SK-N-SH (cell line): ENCODE measurements around the gene FTSJ1. TPM values are rescaled to one million over a fixed set of nuclear protein-coding genes. Genes with fewer than 3 reads are reported as not detected.

Experiments
- CTCF ChIA-PET: fragments of 300-600, 350-600 bp; formaldehyde crosslinking; extraction: SDS; loops from one replicate; lab custom pipeline; 2021; lab: Yijun Ruan, JAX
- POLR2A ChIA-PET: fragments of 350-600 bp; sonication (Branson Sonifier 250); formaldehyde crosslinking; extraction: SDS; loops from one replicate; lab custom pipeline; 2020; ENCODE audit warnings: antibody characterized with exemption, inconsistent platforms; lab: Yijun Ruan, JAX
- DNase-seq: peaks from one replicate; pipeline ENCODE4 v3.0.0; 2012
- H2AFZ ChIP-seq: fragments of 200-600 bp; sonication (generic); 2 replicates; pipeline ENCODE4 v1.8.1; 2016; ENCODE audit warnings: antibody characterized with exemption, mild to moderate bottlenecking, low read depth
- H3F3A ChIP-seq: fragments of 200-600 bp; sonication (generic); replicated peaks from 2 replicates; pipeline ENCODE3; 2016; ENCODE audit warnings: antibody characterized with exemption, mild to moderate bottlenecking; ENCODE audit not compliant: insufficient read depth
- H3K27ac ChIP-seq, 2 experiments: fragments of 200-500 bp in 1 of 2; fragments of 200-600 bp in 1 of 2; sonication (Bioruptor generic) in 1 of 2; sonication (generic), shearing (Covaris generic) in 1 of 2; 2 replicates each; pipeline versions ENCODE4 v1.5.1 to v1.6.1; 2014 to 2016; ENCODE audit warnings: low read depth in 2 of 2, inconsistent platforms in 1 of 2, low read length in 1 of 2, mild to moderate bottlenecking in 1 of 2, mixed read lengths in 1 of 2
- H3K27me3 ChIP-seq: fragments of 200-600 bp; sonication (generic), shearing (Covaris generic); 2 replicates; pipeline ENCODE4 v1.6.1; 2016; ENCODE audit warnings: mixed run types; ENCODE audit not compliant: insufficient read depth
- H3K36me3 ChIP-seq, 2 experiments: fragments of 200-500 bp in 1 of 2; fragments of 200-600 bp in 1 of 2; sonication (Bioruptor generic) in 1 of 2; sonication (generic) in 1 of 2; replicated peaks in 1 of 2; 2 replicates each; pipeline versions ENCODE3 to v1.5.1; 2014 to 2016; ENCODE audit warnings: low read length in 1 of 2, mild to moderate bottlenecking in 1 of 2; ENCODE audit not compliant: insufficient read depth in 2 of 2, control insufficient read depth in 1 of 2
- H3K4me1 ChIP-seq, 2 experiments: fragments of 200-500 bp in 1 of 2; fragments of 200-600 bp in 1 of 2; sonication (Bioruptor generic) in 1 of 2; sonication (generic), shearing (Covaris generic) in 1 of 2; 2 replicates each; pipeline versions ENCODE4 v1.5.1 to v1.6.1; 2014 to 2016; ENCODE audit warnings: low read depth in 1 of 2, low read length in 1 of 2, mixed run types in 1 of 2; ENCODE audit not compliant: insufficient read depth in 2 of 2, control insufficient read depth in 1 of 2
- H3K4me2 ChIP-seq: fragments of 200-600 bp; sonication (generic), shearing (Covaris generic); 2 replicates; pipeline ENCODE4 v1.6.1; 2017; ENCODE audit warnings: mixed run types
- H3K4me3 ChIP-seq, 2 experiments: fragments of 200-500 bp in 1 of 2; fragments of 200-600 bp in 1 of 2; sonication (Bioruptor generic) in 1 of 2; sonication (generic), shearing (Covaris generic) in 1 of 2; 2 replicates each; pipeline versions ENCODE4 v1.5.1 to v1.8.1; 2014 to 2016; ENCODE audit warnings: low read depth in 2 of 2, inconsistent platforms in 1 of 2, low read length in 1 of 2, mild to moderate bottlenecking in 1 of 2, mixed read lengths in 1 of 2, moderate library complexity in 1 of 2
- H3K79me2 ChIP-seq: fragments of 200-600 bp; sonication (generic); 2 replicates; pipeline ENCODE4 v1.8.1; 2017; ENCODE audit warnings: mild to moderate bottlenecking; ENCODE audit not compliant: insufficient read depth
- H3K9ac ChIP-seq: fragments of 200-600 bp; sonication (generic); 2 replicates; pipeline ENCODE4 v1.6.1; 2017; ENCODE audit warnings: mixed run types
- H3K9me2 ChIP-seq: fragments of 200-600 bp; sonication (generic); 2 replicates; pipeline ENCODE4 v1.6.1; 2017; ENCODE audit warnings: mixed run types
- H3K9me3 ChIP-seq: fragments of 200-600 bp; sonication (generic); 2 replicates; pipeline ENCODE4 v1.6.1; 2017; ENCODE audit warnings: mixed run types, mild to moderate bottlenecking, moderate library complexity
- H4K20me1 ChIP-seq: fragments of 200-600 bp; sonication (generic); 2 replicates; pipeline ENCODE4 v1.6.1; 2017; ENCODE audit warnings: mild to moderate bottlenecking, mixed run types; ENCODE audit not compliant: insufficient read depth
- CHD2 ChIP-seq: fragments of 150-350 bp; IDR thresholded peaks from 2 replicates; pipeline ENCODE4 v1.6.1; 2018; ENCODE audit warnings: low read length; ENCODE audit not compliant: partially characterized antibody
- ELF1 ChIP-seq: IDR thresholded peaks from 2 replicates; pipeline ENCODE4 v1.4.0; 2012
- EP300 ChIP-seq, 2 experiments: IDR thresholded peaks; 2 replicates each; pipeline versions ENCODE4 v1.4.0 to v1.6.1; 2012; ENCODE audit warnings: borderline replicate concordance in 1 of 2, low read depth in 1 of 2, low read length in 1 of 2
- EZH2phosphoT487 ChIP-seq: fragments of 200-600 bp; sonication (generic); IDR thresholded peaks from 2 replicates; pipeline ENCODE4 v1.6.1; 2017; ENCODE audit warnings: low read depth, mixed run types, mild to moderate bottlenecking, antibody characterized with exemption, moderate library complexity, borderline replicate concordance
- FOXM1 ChIP-seq: IDR thresholded peaks from 2 replicates; pipeline ENCODE4 v1.4.0; 2012; ENCODE audit warnings: low read depth, mild to moderate bottlenecking
- GABPA ChIP-seq: IDR thresholded peaks from 2 replicates; pipeline ENCODE4 v1.4.0; 2012; ENCODE audit warnings: low read depth, mild to moderate bottlenecking
- MAX ChIP-seq: IDR thresholded peaks from 2 replicates; pipeline ENCODE4 v1.4.0; 2012; ENCODE audit warnings: low read depth
- NRF1 ChIP-seq: IDR thresholded peaks from 2 replicates; pipeline ENCODE4 v1.6.1; 2012; ENCODE audit warnings: low read depth, mild to moderate bottlenecking, low read length
- POLR2AphosphoS5 ChIP-seq: IDR thresholded peaks from 2 replicates; pipeline ENCODE4 v1.6.1; 2012; ENCODE audit warnings: low read depth, low read length
- RAD21 ChIP-seq: IDR thresholded peaks from 2 replicates; pipeline ENCODE4 v1.6.1; 2012; ENCODE audit warnings: mild to moderate bottlenecking, low read length
- RFX5 ChIP-seq: IDR thresholded peaks from 2 replicates; pipeline ENCODE4 v1.6.1; 2012; ENCODE audit warnings: mild to moderate bottlenecking, improper control_type of control experiment, low read length
- TAF1 ChIP-seq: IDR thresholded peaks from 2 replicates; pipeline ENCODE4 v1.6.1; 2012; ENCODE audit warnings: low read depth, mild to moderate bottlenecking, low read length, moderate library complexity, borderline replicate concordance
- TCF12 ChIP-seq: IDR thresholded peaks from 2 replicates; pipeline ENCODE4 v1.4.0; 2012
- TEAD4 ChIP-seq: IDR thresholded peaks from 2 replicates; pipeline ENCODE4 v1.4.0; 2012; ENCODE audit warnings: mild to moderate bottlenecking, borderline replicate concordance; ENCODE audit not compliant: insufficient read depth
- WGBS: methylation state at CpG from one replicate; pipeline ENCODE4 v1.1.6; 2017; ENCODE audit warnings: low lambda C conversion rate; 5-methylcytosine and 5-hydroxymethylcytosine counted together
- polyA plus RNA-seq, 3 experiments: library from polyadenylated mRNA; depleted of rRNA; stranded (reverse); fragments of >200 nt; gene quantifications; 2 replicates each; pipeline ENCODE4 v1.2.3, GENCODE V29; 2012
- TF ChIP-seq, protein P1 (sequence below): fragments of 200-600 bp; sonication (generic); IDR thresholded peaks from 2 replicates; pipeline ENCODE4 v1.6.1; 2017; ENCODE audit warnings: antibody characterized with exemption, mild to moderate bottlenecking, moderate library complexity
- TF ChIP-seq, protein P2 (sequence below): IDR thresholded peaks from 2 replicates; pipeline ENCODE4 v1.4.0; 2012; ENCODE audit warnings: low read depth, borderline replicate concordance
- TF ChIP-seq, protein P3 (sequence below): IDR thresholded peaks from 2 replicates; pipeline ENCODE4 v1.4.0; 2012; ENCODE audit warnings: low read depth, borderline replicate concordance

Gene FTSJ1
- polyA plus RNA-seq, 1 of the 3 experiments (the other 2 are of a cell fraction) = 34.1 TPM

DNA sequence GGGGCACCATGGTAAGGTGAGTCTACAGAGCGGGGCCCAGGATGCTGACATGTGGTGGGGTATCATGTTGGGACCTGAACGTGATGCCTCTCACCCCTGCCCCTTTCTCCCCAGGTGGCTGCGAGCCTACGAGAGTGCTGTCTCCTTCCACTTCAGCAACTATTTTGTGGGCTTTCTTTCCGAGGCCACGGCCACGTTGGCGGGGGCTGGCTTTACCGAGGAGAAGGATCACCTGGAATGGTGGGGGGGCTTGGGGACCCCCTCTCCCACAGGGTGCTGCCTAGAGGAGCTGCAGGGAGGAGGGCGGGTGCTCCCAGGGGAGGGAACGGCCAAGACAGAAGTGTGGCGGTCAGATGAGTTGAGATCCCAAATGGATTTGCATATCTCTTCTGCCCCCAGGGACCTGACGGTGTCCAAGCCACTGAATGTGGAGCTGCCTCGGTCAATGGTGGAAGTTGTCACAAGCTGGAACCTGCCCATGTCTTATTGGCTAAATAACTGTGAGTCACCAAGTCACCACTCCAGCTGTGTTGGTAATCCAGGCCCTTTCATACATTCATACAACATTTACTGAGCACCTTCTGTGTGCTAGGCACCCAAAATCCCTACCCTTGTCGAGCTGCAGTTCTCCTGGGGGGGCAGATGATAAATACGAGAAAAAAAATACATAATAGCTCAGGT lies 38.3 kb downstream of the FTSJ1 start:
- no peaks in the 10 kb centered on the region for H3K79me2 ChIP-seq
- no peaks in the 10 kb centered on the region for H3K9me2 ChIP-seq
- no peaks in the 10 kb centered on the region for H3K36me3 ChIP-seq
- DNase-seq = no peak
- no peak overlapping the region for H3K9ac ChIP-seq
- POLR2A ChIA-PET = no interaction called here
- 44% methylated on average over 15 of the region's 16 CpGs for WGBS
- CTCF ChIA-PET = interaction anchor here (0.8 kb wide), 1 partner anchor 439 kb away, joined by 3 read pairs; no protein-coding TSS in a partner anchor
- H3F3A ChIP-seq = no peaks in the 10 kb centered on the region
- H3K9me3 ChIP-seq = no peaks in the 10 kb centered on the region
- H3K27ac ChIP-seq = peak overlapping the region in 1 of 2 experiments; percentile 43; a peak in 2 of 4 replicates
- H2AFZ ChIP-seq = no peak overlapping the region
- no peak overlapping the region for H3K4me3 ChIP-seq
- TF ChIP-seq, protein P1, sequence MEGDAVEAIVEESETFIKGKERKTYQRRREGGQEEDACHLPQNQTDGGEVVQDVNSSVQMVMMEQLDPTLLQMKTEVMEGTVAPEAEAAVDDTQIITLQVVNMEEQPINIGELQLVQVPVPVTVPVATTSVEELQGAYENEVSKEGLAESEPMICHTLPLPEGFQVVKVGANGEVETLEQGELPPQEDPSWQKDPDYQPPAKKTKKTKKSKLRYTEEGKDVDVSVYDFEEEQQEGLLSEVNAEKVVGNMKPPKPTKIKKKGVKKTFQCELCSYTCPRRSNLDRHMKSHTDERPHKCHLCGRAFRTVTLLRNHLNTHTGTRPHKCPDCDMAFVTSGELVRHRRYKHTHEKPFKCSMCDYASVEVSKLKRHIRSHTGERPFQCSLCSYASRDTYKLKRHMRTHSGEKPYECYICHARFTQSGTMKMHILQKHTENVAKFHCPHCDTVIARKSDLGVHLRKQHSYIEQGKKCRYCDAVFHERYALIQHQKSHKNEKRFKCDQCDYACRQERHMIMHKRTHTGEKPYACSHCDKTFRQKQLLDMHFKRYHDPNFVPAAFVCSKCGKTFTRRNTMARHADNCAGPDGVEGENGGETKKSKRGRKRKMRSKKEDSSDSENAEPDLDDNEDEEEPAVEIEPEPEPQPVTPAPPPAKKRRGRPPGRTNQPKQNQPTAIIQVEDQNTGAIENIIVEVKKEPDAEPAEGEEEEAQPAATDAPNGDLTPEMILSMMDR = no peak
- TF ChIP-seq NRF1 (no peak), CHD2 (no peak), TCF12 (no peak), EZH2phosphoT487 (no peak), TEAD4 (no peak), RFX5 (no peak), FOXM1 (no peak), ELF1 (no peak), MAX (no peak), EP300 (IDR thresholded peaks at IDR 0.05; ENCODE audit: borderline replicate concordance in 1 of 2, low read depth in 1 of 2, low read length in 1 of 2) (no peak), RAD21 (no peak), TAF1 (no peak), GABPA (no peak), POLR2AphosphoS5 (no peak)
- TF ChIP-seq, protein P2, sequence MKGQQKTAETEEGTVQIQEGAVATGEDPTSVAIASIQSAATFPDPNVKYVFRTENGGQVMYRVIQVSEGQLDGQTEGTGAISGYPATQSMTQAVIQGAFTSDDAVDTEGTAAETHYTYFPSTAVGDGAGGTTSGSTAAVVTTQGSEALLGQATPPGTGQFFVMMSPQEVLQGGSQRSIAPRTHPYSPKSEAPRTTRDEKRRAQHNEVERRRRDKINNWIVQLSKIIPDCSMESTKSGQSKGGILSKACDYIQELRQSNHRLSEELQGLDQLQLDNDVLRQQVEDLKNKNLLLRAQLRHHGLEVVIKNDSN = no peak
- TF ChIP-seq, protein P3, sequence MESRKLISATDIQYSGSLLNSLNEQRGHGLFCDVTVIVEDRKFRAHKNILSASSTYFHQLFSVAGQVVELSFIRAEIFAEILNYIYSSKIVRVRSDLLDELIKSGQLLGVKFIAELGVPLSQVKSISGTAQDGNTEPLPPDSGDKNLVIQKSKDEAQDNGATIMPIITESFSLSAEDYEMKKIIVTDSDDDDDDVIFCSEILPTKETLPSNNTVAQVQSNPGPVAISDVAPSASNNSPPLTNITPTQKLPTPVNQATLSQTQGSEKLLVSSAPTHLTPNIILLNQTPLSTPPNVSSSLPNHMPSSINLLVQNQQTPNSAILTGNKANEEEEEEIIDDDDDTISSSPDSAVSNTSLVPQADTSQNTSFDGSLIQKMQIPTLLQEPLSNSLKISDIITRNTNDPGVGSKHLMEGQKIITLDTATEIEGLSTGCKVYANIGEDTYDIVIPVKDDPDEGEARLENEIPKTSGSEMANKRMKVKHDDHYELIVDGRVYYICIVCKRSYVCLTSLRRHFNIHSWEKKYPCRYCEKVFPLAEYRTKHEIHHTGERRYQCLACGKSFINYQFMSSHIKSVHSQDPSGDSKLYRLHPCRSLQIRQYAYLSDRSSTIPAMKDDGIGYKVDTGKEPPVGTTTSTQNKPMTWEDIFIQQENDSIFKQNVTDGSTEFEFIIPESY = no peak
- H3K4me1 ChIP-seq = peaks cover 0 to 25% of the 10 kb centered on the region in 2 experiments; a peak in 1 of 4 replicates
- H3K27me3 ChIP-seq = no peaks in the 10 kb centered on the region
- H4K20me1 ChIP-seq = no peaks in the 10 kb centered on the region
- H3K4me2 ChIP-seq = no peak overlapping the region
